H9 (cell line): Measurements from ENCODE around the gene MARCHF3. TPM values are rescaled to one million over a fixed set of nuclear protein-coding genes. Genes with fewer than 3 reads are reported as not detected.

Experiments used
- DNase-seq: peaks from one replicate; pipeline ENCODE4 v3.0.0-alpha.2; 2017
- H2AFZ ChIP-seq: one replicate; pipeline ENCODE4 v1.6.1; 2013; ENCODE audit warnings: mild to moderate bottlenecking, low read length, control low read depth, moderate library complexity
- H2AK5ac ChIP-seq: 2 replicates; pipeline ENCODE4 v1.6.1; 2013; ENCODE audit warnings: low read length, control low read depth, mixed read lengths; ENCODE audit not compliant: insufficient read length
- H2BK120ac ChIP-seq: one replicate; pipeline ENCODE4 v1.6.1; 2013; ENCODE audit warnings: low read depth, mild to moderate bottlenecking, low read length, control low read depth, inconsistent platforms; ENCODE audit not compliant: poor library complexity, severe bottlenecking
- H2BK12ac ChIP-seq: 2 replicates; pipeline ENCODE4 v1.6.1; 2013; ENCODE audit warnings: low read length, control low read depth, mixed read lengths, low read depth; ENCODE audit not compliant: insufficient read length
- H2BK15ac ChIP-seq: 2 replicates; pipeline ENCODE4 v1.6.1; 2013; ENCODE audit warnings: low read depth, low read length, control low read depth
- H2BK20ac ChIP-seq: one replicate; pipeline ENCODE4 v1.6.1; 2013; ENCODE audit warnings: low read depth, mild to moderate bottlenecking, low read length, control low read depth, inconsistent platforms; ENCODE audit not compliant: poor library complexity, severe bottlenecking
- H2BK5ac ChIP-seq: 2 replicates; pipeline ENCODE4 v1.6.1; 2013; ENCODE audit warnings: low read length, control low read depth, mixed read lengths; ENCODE audit not compliant: insufficient read length
- H3K14ac ChIP-seq: 2 replicates; pipeline ENCODE4 v1.6.1; 2013; ENCODE audit warnings: low read length, control low read depth; ENCODE audit not compliant: insufficient read depth
- H3K18ac ChIP-seq: 2 replicates; pipeline ENCODE4 v1.6.1; 2013; ENCODE audit warnings: low read depth, mild to moderate bottlenecking, mixed read lengths, low read length, control low read depth; ENCODE audit not compliant: insufficient read length
- H3K23ac ChIP-seq: 2 replicates; pipeline ENCODE4 v1.6.1; 2013; ENCODE audit warnings: low read length, control low read depth, mixed read lengths, low read depth; ENCODE audit not compliant: insufficient read length
- H3K23me2 ChIP-seq: 2 replicates; pipeline ENCODE4 v1.6.1; 2013; ENCODE audit warnings: low read depth, mild to moderate bottlenecking, mixed read lengths, low read length, control low read depth; ENCODE audit not compliant: insufficient read length, poor library complexity, severe bottlenecking
- H3K27ac ChIP-seq: 2 replicates; pipeline ENCODE4 v1.5.1; 2013; ENCODE audit warnings: low read length, control low read depth, mixed read lengths, low read depth; ENCODE audit not compliant: insufficient read length
- H3K27me3 ChIP-seq: 2 replicates; pipeline ENCODE4 v1.6.1; 2013; ENCODE audit warnings: low read length, control low read depth, inconsistent platforms; ENCODE audit not compliant: insufficient read depth
- H3K4ac ChIP-seq: 2 replicates; pipeline ENCODE4 v1.6.1; 2013; ENCODE audit warnings: low read depth, mild to moderate bottlenecking, control low read depth, inconsistent platforms, low read length, moderate library complexity
- H3K4me1 ChIP-seq: 2 replicates; pipeline ENCODE4 v1.6.1; 2013; ENCODE audit warnings: low read length, control low read depth, inconsistent platforms; ENCODE audit not compliant: insufficient read depth
- H3K4me2 ChIP-seq: 2 replicates; pipeline ENCODE4 v1.6.1; 2013; ENCODE audit warnings: low read length, control low read depth, mixed read lengths; ENCODE audit not compliant: insufficient read length, insufficient read depth
- H3K56ac ChIP-seq: 2 replicates; pipeline ENCODE4 v1.6.1; 2013; ENCODE audit warnings: low read depth, mild to moderate bottlenecking, mixed read lengths, low read length, control low read depth; ENCODE audit not compliant: insufficient read length
- H3K79me1 ChIP-seq: 2 replicates; pipeline ENCODE4 v1.6.1; 2013; ENCODE audit warnings: low read depth, mild to moderate bottlenecking, moderate library complexity, low read length, control low read depth, inconsistent platforms; ENCODE audit not compliant: insufficient read depth, poor library complexity, severe bottlenecking
- H3K79me2 ChIP-seq: 2 replicates; pipeline ENCODE4 v1.6.1; 2013; ENCODE audit warnings: low read length, control low read depth, inconsistent platforms; ENCODE audit not compliant: insufficient read depth
- H3K9ac ChIP-seq: 2 replicates; pipeline ENCODE4 v1.6.1; 2013; ENCODE audit warnings: low read length, control low read depth, mixed read lengths; ENCODE audit not compliant: insufficient read length; ENCODE audit errors: extremely low read depth
- H3K9me3 ChIP-seq: one replicate; pipeline ENCODE4 v1.6.1; 2013; ENCODE audit warnings: low read depth, low read length, inconsistent platforms; ENCODE audit not compliant: control insufficient read depth
- H3T11ph ChIP-seq: one replicate; pipeline ENCODE4 v1.6.1; 2013; ENCODE audit warnings: mild to moderate bottlenecking, low read length, control low read depth, inconsistent platforms
- H4K20me1 ChIP-seq: one replicate; pipeline ENCODE4 v1.6.1; 2013; ENCODE audit not compliant: control insufficient read depth, insufficient read length, insufficient read depth
- H4K5ac ChIP-seq: 2 replicates; pipeline ENCODE4 v1.6.1; 2013; ENCODE audit warnings: low read depth, mild to moderate bottlenecking, mixed read lengths, low read length, control low read depth; ENCODE audit not compliant: insufficient read length
- H4K8ac ChIP-seq: replicated peaks from 2 replicates; pipeline ENCODE4 v1.6.1; 2013; ENCODE audit warnings: low read length, control low read depth, mixed read lengths, low read depth; ENCODE audit not compliant: insufficient read length
- H4K91ac ChIP-seq: 2 replicates; pipeline ENCODE4 v1.6.1; 2013; ENCODE audit warnings: low read depth, mild to moderate bottlenecking, moderate library complexity, mixed read lengths, low read length, control low read depth; ENCODE audit not compliant: insufficient read length
- H3K27ac Mint-ChIP-seq, 3 experiments: 2 replicates in 2 of 3; 3 replicates in 1 of 3; pipeline ENCODE4 v1.8.0; 2020 to 2021; ENCODE audit warnings: mixed read lengths in 3 of 3, mild to moderate bottlenecking in 1 of 3, moderate library complexity in 1 of 3
- H3K27me3 Mint-ChIP-seq: 2 replicates; pipeline ENCODE4 v1.8.0; 2021; ENCODE audit warnings: low read depth, mild to moderate bottlenecking, moderate library complexity, mixed read lengths
- H3K36me3 Mint-ChIP-seq, 3 experiments: 2 replicates in 2 of 3; 3 replicates in 1 of 3; pipeline ENCODE4 v1.8.0; 2020 to 2021; ENCODE audit warnings: low read depth in 3 of 3, mixed read lengths in 3 of 3; ENCODE audit not compliant: insufficient read depth in 1 of 3
- H3K4me1 Mint-ChIP-seq, 2 experiments: 2 replicates each; pipeline ENCODE4 v1.8.0; 2020; ENCODE audit warnings: mixed read lengths in 2 of 2
- H3K4me3 Mint-ChIP-seq, 2 experiments: 2 replicates in 1 of 2; 3 replicates in 1 of 2; pipeline ENCODE4 v1.8.0; 2020 to 2021; ENCODE audit warnings: mild to moderate bottlenecking in 2 of 2, mixed read lengths in 2 of 2, moderate library complexity in 1 of 2
- H3K9me3 Mint-ChIP-seq, 2 experiments: 2 replicates in 1 of 2; 3 replicates in 1 of 2; pipeline ENCODE4 v1.8.0; 2020; ENCODE audit warnings: mild to moderate bottlenecking in 2 of 2, mixed read lengths in 2 of 2, moderate library complexity in 1 of 2
- CTCF ChIP-seq: fragments of 200-600 bp; sonication (generic); conservative IDR thresholded peaks from 3 replicates; pipeline ENCODE4 v1.8.0; 2021; ENCODE audit warnings: antibody characterized with exemption, mild to moderate bottlenecking
- WGBS: extraction: QIAGEN DNeasy Blood & Tissue Kit; methylation state at CpG from one replicate; pipeline ENCODE4 v1.1.7; 2013; ENCODE audit warnings: missing lambda C conversion rate, low lambda C conversion rate, mixed read lengths; ENCODE audit not compliant: insufficient read length; ENCODE audit errors: extremely low coverage; 5-methylcytosine and 5-hydroxymethylcytosine counted together
- total RNA-seq: library from RNA; stranded (reverse); gene quantifications from 2 replicates; pipeline ENCODE4 v1.2.1, GENCODE V29; 2021

Gene MARCHF3
- total RNA-seq, 1 experiment from 2014 or later = 17.7 TPM

- no CpG with 5 or more reads among the region's 1 CpG for WGBS
- no peak overlapping the region for H2BK120ac ChIP-seq
- H3K9ac ChIP-seq = no peak overlapping the region
- no peak overlapping the region for H3K4ac ChIP-seq
- H3K23ac ChIP-seq = no peak overlapping the region
- no peaks in the 10 kb centered on the region for H3K36me3 Mint-ChIP-seq
- no peak overlapping the region for H3K4me3 Mint-ChIP-seq
- H4K8ac ChIP-seq = no peak overlapping the region
- H3K27ac ChIP-seq = no peak overlapping the region
- H2BK20ac ChIP-seq = no peak overlapping the region
- H3K79me2 ChIP-seq = no peaks in the 10 kb centered on the region
- 0 out of 2 replicates have a peak, but pooled peaks cover 4% of the 10 kb centered on the region for H3K4me1 ChIP-seq
- H3K4me2 ChIP-seq = no peak overlapping the region
- no peak overlapping the region for H2BK15ac ChIP-seq
- no peak overlapping the region for H3K14ac ChIP-seq
- H4K5ac ChIP-seq = no peak overlapping the region
- no peak overlapping the region for H2BK12ac ChIP-seq
- H3K56ac ChIP-seq = no peak overlapping the region
- H2AK5ac ChIP-seq = no peak overlapping the region
- H3K4me1 Mint-ChIP-seq = peaks cover 4 to 8% of the 10 kb centered on the region in 2 experiments; a peak in 3 of 4 replicates
- H4K91ac ChIP-seq = no peak overlapping the region
- H3K27ac Mint-ChIP-seq = no peak overlapping the region
- H4K20me1 ChIP-seq = no peaks in the 10 kb centered on the region
- no peak overlapping the region for H3T11ph ChIP-seq
- no peaks in the 10 kb centered on the region for H3K27me3 Mint-ChIP-seq
- no peaks in the 10 kb centered on the region for H3K27me3 ChIP-seq
- H3K23me2 ChIP-seq = no peaks in the 10 kb centered on the region
- TF ChIP-seq CTCF = no peak
- no peak for DNase-seq
- peaks cover 3% of the 10 kb centered on the region for H3K79me1 ChIP-seq
- no peaks in the 10 kb centered on the region for H3K9me3 Mint-ChIP-seq
- no peak overlapping the region for H2BK5ac ChIP-seq
- H2AFZ ChIP-seq = no peak overlapping the region
- no peaks in the 10 kb centered on the region for H3K9me3 ChIP-seq
- H3K18ac ChIP-seq = no peak overlapping the region
These were observed 22.8 kb downstream of the MARCHF3 start for GRCh38 chr5:127007522-127007921.
